Adrenal gland (tissue), 5 donors: Measurements from ENCODE around the gene KIF24.
"Not testable (repeated sequence)": the region's sequence is repeated elsewhere in the genome, so short reads cannot be mapped to it uniquely, and the experiment has no call there.

ENCODE experiments used
- CTCF ChIP-seq, 6 experiments: fragments of 450-650 bp in 4 of 6; fragments of 200-600 bp in 2 of 6; sonication (generic) in 1 of 6; IDR thresholded peaks; 1 replicate in 5 of 6; 2 replicates in 1 of 6; pipeline versions ENCODE4 v1.5.1 to v1.8.0; 2016 to 2021; ENCODE audit warnings: antibody characterized with exemption in 6 of 6, mild to moderate bottlenecking in 2 of 6, moderate library complexity in 1 of 6
- POLR2A ChIP-seq, 2 donors: fragments of 450-650 bp; IDR thresholded peaks; one replicate each; pipeline ENCODE4 v1.6.1; 2017; ENCODE audit warnings: antibody characterized with exemption in 2 of 2, mild to moderate bottlenecking in 2 of 2, moderate library complexity in 1 of 2
- donor health status: DM: no; HTN: no; CAD: no.

GRCh38 chr9:34308316-34308715 lies 20.8 kb downstream of the KIF24 start:
- not testable (repeated sequence) for TF ChIP-seq CTCF, POLR2A (IDR thresholded peaks at IDR 0.05)
